ENCODE results near the gene CYP2W1.

Gene CYP2W1

DNA sequence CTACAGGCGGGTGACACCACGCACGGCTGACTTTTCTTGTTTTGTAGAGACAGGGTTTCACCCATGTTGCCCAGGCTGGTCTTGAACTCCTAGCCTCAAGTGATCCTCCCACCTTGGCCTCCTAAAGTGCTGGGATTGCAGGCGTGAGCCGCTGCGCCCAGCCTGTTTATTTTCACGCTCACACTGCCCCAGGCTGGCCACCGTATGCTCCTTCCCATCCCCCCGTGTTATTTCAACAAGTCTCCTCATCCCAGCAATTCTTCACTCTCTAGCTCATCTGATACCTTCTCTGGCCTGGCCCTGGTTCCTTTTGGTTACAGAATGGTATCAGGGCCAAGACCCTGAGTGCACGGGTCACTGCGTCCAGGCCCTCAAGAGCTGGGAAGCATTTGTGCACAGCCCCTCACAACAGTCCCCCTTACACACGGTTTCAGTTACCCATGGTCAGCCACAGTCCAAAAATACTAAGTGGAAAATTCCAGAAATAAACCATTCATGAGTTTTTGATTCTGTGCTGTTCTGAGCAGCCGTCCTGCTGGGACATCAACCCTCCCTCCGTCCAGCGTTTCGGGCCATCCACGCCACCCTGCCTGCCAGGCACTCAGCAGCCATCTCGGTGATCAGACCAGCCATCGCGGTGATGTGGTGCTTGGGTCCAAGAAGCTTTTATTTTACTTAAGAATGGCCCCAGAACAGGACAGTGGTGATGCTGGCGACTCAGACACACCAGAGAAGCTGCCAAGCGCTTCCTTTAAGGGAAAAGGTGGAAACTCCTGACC is 16.5 kb upstream of the CYP2W1 start:
- DNase-seq: no peak

DNA sequence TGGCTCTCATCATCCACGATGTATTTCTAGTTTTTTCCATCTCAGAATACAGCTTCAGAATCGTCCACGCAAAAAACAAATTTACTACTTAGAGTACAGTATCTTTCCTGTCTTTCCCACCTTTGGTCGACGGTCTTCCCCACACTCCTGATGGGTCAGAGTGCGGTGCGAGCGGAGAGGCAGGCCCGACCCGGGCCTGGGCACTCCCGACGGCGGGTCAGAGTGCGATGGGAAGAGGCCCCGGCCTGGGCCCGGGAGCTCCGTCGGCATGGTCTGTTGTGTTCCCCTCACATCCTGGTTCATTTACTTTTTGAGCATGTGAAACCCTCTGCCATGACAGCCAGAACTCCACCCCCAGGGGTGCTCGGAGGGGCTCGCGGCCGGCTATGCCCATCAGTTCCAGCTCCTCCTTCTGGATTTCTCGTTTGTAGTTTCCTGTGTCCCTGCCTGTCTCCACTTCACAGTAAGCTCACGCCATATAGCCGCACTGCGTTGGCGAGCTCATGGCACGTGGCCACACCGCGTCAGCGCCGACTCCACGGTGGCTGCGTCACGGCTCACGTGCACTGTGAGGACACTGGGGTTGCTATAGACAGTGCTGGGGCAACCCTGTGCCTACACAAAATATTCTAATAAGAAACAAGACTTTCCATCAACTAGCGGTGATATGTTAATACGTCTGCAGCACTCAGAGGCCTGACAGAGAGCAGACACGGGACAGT is 15.5 kb upstream of the CYP2W1 start:
- DNase-seq: no peak

DNA sequence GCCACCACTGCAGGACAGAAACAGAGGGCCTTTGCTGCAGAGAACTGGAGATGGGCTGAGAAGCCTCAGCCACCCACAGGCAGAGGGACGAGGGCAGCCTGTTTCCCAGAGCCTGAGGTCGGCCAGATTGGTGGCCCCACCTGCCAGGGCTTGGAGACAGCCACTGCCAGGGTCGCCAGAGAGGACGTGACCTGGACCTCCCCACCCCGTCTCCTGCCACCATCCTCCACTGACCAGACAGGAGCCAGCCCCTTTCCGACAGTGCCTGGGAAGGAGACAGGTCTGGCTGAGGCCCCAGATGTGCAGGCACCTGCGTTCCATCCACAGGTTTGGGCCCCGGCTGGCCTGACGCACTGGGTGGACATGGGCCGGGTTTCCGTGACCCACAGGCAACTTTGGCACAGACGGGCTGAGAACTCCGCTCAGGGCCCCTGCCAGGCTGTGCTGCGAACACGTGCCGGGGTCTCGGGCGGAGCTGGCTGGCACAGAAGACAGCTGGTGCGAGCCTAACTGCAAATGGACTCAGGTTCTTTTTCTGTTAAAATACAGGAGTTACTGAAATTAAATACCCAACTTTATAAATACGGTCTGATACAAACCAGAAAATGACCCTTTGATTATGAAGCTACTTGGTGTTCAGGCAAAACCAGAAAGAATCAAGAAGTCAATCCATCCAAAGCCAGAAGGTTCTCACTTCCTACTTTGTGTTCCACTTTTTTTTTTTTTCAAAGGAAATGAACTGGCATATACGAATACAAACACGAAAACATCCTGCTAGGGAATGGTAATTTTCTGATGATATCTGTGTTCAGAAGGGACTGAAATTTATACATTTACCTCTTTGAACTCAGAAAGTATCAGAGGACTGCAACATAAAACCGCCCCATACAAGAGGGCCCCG is 14.5 kb upstream of the CYP2W1 start:
- no peak for DNase-seq

DNA sequence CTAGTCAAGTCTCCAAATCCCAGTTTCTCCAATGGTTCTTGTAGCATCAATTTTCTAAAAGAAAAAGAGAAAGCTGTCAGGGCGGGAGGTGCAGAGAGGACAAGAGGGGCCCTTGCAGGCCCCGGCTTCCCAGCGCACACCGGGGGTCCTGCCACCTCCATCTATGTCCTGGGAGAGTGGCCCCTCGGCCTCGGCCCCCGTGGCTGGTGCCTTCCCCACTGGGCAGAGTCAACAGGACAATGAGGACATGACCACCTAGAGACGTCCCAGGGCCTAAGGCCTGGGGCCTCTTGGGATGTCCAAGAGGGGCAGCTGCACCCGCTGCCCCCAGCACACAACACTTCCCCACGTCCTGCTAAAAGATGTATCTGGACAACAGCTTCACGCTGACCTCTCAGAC is 13.6 kb upstream of the CYP2W1 start:
- no peak for DNase-seq

DNA sequence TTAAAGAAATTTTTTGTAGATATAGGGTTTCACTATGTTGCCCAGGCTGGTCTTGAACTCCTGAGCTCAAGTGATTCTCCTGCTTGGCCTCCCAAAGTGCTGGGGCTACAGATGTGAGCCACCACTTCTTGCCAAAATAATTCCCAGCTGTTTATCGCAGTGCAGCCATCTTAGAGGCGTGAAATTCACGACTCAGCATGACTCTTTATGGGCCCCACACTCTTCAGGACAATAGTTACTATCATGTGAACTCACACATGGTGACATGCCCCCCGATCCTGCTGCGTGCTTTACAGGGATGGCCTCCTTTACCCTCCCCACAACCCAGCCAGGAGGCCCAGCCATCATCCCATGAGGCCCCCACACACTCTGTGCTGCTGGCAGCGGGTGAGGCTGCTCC is 12.2 kb upstream of the CYP2W1 start:
- DNase-seq: no peak

DNA sequence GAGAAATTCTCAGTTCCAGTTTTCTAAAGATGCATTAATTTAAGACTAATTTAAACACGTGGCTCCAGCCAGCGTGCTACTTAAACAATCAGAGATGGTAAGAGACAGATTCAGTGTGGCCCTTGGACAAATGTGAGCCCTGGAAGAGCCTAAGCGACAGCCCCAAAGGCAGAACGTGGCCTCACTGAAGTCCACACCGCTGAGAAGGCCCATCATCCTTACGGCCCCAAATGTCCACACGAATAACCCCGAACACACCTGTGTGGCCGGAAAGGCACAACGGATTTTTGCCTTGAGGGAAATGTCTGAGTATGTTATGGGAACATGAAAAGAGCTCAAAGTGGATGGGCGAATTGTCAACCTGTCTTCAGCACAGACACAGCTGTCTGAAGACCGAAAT is 10.9 kb upstream of the CYP2W1 start:
- DNase-seq: no peak

DNA sequence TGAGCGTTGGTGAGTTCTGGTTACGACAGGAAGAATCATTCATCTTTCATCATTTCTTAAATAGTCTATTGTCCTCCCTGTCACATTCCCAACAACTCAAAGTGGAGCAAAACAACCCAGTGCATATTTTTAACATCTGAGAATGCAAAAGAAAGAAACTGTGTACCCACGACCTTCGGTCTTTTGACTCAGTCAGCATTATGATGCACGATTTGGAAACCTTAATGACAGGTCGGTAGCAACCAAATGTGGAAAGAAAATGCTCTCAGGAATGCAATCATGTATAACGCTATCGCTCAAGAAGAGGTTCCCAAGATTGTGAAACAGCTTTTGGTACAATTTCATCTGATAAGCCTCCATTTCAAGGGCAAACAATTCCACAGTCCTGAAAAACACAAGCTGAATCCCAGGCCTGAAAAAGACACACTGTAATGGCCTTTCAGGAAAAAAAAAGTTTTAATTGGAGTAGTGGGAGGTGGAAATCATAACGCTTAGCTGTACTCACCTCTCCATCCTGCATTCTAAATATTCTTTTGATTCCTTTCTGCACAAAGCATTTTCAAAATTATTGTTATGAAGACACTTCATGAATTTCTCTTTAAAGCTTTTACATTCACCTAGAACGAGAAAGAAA is 10.2 kb upstream of the CYP2W1 start:
- DNase-seq: no peak

DNA sequence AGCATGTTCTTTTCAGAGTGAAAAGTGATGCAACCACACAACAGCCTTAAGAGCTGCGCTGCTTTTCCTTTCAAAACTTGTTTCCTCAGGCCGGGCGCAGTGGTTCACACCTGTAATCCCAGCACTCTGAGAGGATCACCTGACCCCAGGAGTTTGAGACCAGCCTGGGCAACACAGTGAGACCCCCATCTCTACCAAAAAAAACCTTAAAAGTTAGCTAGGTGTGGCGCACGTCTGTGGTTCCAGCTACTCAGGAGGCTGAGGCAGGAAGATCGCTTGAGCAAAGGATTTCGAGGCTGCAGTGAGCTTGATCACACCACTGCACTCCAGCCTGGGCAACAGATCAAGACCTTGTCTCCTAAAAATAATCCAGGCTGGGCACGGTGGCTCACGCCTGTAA is 9.7 kb upstream of the CYP2W1 start:
- DNase-seq: no peak

DNA sequence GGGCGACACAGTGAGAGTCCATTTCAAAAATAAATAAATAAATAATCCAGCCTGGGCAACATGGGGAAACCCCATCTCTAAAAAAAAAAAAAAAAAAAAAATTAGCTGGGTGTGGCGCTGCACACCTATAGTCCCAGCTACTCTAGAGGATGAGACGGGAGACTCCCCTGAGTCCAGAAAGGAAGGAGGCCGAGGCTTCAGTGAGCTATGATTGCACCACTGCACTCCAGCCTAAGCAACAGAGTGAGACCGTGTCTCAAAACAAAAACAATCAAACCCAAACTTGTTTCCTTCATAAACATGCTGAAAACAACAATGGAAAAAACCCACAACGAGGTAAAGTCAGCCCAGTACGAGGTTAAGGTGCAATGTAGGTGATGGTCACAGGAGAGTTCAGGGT is 8.8 kb upstream of the CYP2W1 start:
- no peak for DNase-seq

DNA sequence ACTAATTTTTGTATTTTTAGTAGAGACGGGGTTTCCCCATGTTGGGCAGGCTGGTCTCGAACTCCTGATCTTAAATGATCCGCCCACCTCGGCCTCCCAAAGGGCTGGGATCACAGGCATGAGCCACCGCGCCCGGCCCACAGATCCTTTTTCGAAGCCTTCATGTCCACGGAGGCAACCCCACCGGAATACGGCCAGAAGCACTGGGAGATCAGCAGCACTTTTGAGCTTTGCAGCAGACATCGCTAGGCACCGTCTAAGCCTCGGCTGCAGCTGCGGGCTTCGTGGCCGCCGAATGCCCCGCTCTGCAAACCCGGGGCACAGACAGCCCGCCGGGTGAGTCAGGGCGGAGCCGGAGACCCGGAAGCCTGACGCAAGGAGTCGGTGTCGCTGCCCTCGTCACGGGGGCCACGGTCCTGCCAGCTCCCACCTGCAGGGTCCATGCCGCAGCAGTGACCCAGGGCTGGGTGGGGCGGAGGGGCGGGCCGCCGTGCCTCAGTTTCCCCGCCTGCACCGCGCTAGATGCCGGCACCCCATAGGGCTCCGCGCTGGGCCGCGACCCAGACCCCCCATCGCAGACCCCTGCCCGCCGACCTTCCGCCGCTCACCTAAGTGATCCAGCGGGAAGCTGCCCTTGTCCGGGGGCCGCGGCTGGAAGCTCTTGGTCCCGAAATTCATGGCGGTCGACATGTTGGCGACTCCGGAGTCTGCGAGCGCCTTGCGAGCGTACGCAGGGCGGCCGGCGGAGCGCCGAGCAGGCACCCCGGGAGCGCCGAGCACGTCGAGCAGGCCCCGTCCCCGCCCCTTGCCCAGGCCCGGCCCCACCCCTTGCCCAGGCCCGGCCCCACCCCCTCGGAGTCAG is 7.9 kb upstream of the CYP2W1 start, which contains the start of gene COX19:
Gene COX19 (minus strand): TSS at position 730 of the 862 bp plus-strand sequence. CDS start 40 bp downstream, at position 690.
- DNase-seq: peak; percentile 95

DNA sequence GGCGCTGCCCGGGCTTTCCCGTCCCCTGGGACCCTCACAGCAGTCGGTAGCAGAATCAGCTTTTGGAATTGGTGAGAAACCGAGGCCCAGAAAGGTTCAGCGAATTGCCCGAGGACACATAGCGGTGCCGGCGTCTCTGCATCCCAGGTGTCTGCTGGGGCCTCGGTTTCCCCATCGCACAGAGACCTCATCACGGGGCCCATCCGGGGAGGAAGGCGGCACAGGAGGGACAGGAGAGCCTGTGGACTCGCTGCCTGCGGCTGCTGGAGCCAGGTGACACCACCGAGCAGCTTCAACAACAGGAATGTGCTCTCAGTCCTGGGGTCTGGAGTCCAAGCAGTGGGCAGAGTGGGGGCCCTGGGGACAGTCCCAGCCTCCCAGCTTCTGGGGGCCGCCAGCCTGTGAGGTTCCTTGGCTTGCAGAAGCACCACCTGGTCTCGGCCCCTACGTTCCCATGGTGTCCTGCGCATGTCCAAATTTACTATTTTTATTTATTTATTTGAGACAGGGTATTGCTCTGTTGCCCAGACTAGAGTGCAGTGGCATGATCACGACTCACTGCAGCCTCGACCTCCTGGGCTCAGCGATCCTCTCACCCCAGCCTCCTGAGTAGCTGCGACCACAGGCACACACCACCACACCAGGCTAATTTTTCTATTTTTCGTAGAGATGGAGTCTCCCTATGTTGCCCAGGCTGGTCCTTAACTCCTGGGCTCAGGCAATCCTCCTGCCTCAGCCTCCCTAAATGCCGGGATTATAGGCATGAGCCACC is 7.1 kb upstream of the CYP2W1 start:
- no peak for DNase-seq

DNA sequence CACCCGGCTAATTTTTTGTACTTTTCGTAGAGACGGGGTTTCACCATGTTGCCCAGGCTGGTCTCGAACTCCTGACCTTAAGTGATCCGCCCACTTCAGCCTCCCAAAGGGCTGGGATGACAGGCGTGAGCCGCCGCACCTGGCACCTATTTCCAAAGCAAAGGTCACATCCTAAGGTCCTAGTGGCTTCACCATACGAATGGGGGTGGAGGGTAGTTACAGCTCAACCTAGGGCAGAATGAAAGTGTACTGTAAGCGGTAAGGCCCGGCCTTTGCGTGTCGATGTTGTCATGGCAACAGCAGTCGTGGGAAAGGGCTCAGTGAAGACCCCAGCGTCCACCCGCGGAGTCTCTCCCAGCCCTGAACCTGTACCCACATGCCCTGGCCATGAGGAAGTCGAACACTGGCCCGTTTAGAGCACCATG is 6.1 kb upstream of the CYP2W1 start:
- DNase-seq: no peak

DNA sequence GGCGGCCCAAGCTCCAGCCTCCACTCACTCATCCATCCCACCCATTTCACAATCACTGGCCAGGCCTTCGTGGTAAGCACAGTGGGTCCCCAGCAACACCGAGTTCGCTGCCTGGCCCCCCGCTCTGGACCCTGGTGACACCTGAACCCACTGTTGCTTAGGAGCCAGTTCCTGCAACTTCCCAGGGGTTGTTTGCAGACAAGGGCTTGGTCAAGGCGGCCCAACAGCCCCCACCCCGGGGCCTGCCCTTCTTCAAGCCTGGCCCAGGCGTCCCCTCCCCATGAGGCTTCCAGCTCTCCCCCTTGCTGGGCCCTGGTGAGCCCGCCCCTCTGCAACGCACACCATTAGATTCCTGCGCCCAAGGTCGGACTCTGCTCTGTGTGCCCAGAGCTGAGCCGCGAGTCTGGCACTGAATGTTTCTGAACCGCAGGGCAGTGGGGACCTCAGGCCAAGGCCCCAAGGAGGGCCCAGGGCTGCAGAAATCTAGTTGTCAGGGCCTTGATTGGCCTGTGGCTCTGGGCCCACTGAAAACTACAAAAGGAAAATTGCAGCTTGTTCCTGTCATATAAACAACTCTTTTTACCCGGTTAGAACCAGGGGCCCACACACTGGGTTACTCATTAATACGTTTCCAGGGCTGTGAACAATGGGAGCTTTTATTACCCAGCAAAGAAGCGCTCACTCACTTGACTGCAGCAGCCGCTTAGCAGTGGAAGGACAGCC is 5.5 kb upstream of the CYP2W1 start:
- DNase-seq: no peak

DNA sequence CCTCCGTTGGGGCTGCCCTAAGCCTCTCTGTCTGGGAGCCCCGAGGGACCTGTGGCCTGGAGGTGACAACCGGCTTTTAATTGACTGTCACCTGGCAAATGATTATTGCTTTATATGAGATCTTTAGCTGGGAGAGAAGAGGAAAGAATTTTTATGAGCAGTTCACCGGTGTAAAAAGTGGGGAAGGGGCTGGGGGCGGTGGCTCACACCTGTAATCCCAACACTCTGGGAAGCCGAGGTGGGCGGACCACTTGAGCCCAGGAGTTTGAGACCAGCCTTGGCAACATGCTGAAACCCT is 5.0 kb upstream of the CYP2W1 start:
- no peak for DNase-seq

DNA sequence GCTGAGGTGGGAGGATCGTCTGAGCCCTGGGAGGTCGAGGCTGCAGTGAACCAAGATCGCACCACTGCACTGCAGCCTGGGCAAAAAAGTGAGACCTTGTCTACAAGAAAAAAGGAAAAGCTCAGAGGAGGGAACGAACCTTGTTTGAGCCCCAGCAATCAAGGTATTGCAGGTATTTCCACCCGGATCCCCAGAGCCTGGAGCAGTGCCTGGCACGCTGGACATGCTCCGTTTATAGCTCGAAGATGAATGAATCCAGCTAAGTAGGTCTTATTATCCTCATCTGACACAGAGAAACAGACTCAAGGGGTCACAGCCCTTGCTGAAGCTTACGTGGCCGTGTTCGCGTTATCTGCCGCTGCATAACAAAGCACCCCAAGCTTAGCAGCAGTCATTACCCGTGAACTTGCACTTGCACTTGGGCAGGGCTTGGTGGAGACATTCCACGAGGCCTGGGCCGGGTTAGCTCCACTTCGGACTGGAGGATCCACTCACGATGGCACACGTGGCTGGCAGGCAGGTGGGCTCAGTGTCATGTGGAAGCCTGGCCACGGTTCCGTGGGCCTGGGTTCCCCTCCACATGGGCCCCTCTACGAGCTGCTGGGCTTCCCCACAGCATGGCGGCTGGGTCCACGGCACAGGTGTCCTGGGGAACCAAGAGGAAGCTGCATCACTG is 4.4 kb upstream of the CYP2W1 start:
- no peak for DNase-seq

DNA sequence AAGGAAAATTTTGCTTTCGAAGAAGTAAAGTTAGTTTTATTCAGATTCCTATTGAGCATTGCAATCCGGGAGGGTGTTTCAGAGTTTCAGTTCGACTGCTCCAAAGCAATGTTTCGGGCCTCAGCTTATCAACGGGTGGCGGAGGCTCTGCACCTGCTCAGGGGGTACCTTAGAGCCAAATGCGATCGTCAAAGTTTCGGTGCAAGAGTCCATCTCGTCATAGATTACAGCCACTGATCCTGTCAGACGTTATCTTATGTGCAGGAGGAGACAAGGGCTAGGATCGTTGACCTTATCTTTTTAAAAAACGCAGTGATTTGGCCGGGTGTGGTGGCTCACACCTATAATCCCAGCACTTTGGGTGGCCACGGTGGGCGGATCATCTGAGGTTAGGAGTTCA is 3.8 kb upstream of the CYP2W1 start:
- DNase-seq: no peak

DNA sequence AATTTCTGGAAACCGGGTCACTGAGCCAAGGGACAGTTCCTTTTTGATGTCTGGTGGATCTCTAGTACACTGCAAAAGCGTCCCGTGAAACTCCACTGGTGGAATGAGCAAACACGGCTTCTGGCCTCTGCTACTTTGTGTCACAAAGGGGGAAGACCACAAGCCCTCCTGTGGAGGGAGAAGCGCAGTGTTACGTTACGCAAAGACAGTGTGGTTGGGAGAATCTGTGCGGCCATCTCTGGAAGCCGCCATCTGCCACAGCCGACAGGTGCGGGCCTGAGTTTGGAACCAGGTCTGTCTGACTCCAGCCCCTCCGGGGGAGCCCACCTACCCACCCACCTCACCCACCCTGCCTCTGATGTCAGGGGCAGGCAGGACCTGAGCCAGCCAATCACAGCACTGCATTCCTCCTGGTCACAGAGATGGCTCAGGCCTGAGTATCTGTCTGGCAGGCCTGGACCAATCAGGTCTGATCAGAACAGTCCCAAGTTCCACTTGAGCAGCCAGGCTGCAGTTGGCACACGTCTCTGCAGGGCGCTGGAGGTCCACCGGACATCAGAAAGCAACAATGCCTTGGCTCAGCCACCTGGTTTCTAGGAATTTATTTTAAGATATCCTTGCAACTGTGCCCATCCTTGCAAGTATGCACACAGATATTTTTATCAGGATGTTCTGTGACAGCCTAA is 3.0 kb upstream of the CYP2W1 start:
- DNase-seq: no peak

DNA sequence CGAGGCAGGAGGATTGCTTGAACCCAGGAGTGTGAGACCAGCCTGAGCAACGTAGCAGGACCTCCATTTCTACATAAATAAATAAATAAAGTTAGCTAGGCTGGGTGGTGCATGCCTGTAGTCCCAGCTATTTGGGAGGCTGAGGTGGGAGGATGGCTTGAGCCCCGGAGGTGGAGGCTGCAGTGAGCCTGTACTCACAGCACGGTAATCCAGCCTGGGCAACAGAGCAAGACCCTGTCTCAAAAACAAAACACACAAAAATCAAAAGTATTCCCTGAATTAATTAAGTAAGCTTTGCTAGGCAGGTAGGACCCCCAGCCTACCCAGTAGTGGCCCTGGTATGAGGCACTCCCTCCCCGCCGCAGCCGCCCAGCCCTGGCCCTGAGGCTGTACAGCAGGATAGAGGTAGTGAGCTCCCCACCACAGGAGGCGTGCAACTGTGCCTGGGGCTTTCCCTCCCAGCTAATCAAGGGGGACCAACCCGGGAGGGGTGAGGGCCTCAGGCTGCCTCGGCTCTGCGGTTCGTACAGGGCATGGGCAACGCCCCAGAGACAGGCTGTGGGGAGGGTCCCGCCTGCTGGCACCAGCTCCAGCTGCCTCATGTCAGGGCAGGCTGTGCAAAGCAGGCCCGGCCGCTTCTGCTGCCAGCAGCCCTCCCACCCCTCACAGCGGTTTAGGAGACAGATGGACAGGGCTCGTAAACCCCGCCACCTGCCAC is 1.0 kb upstream of the CYP2W1 start:
- no peak for DNase-seq

DNA sequence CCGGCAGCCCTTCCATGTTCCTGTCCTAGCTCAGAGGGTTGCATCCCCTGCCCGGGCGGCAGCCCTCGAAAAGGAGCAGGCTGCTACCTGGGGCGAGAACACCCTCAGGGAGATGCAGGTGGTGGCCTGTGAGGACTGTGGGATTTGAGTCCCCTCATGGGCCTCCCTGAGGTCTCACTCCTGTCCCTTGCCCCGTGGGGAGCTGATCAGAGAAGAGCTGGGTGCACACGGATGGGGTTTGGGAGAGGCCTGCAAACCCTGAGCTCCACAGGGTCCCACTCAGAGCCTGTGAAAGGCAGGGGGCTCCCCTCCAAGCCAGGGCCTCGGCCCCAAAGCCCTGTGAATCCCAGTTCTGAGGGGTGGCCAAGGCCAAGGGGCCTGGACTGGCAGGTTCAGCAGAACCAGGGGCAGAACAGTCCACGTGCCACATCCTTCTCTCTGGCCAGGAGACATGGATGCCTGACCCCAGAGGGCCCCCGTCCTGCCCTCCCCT is 424 bp upstream of the CYP2W1 start:
- no peak for DNase-seq

Data from activated CD8-positive, alpha-beta memory T cell treated with anti-CD3 and anti-CD28 coated beads, Interleukin-2, amount 50 U/mL, for 48 hours (primary cell).